ENCODE data around the gene MKLN1.
"Not testable (repeated sequence)": the region's sequence is repeated elsewhere in the genome, so short reads cannot be mapped to it uniquely, and the experiment has no call there.

MKLN1 gene

GRCh38 chr7:131327626-131328376 lies at the start of gene MKLN1:
Gene MKLN1, plus strand, starts transcription at chr7:131327876. Its CDS starts 24 bp downstream, at chr7:131327900.
- DNase-seq: peak; percentile 93

GRCh38 chr7:131279044-131279443 lies 48.6 kb upstream of the MKLN1 start:
- no peak for DNase-seq

DNA sequence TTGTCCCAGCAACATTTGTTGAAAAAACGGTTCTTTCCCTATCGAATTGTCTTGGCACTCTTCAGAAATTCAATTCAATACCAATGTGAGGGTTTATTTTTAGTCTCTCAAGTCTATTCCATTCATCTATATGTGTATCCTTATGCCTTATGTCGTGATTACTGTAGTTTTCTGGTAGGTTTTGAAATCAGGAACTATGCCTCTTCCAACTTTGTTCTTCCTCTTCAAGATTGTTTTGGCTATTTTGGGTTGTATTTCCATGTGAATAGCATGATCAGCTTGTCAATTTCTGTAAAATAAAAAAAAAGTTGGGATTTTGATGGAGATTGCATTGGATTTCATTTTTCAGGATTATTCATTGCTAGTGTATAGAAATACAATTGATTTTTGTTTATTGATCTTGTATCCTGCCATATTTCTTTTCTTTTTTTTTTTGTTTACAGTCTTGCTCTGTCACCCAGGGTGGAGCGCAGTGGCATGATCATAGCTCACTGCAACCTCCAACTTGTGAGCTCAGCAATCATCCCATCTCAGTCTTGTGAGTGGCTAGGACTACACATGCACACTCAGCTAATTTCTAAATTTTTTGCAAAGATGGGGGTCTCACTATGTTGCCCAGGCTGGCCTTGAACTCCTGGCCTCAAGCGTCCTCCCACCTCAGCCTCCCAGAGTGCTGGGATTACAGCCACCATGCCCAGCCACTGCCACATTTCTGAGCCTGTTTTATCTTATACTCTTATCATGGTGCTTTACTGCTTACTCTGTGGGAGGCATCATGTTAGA lies 46.2 kb upstream of the MKLN1 start:
- DNase-seq: no peak

DNA sequence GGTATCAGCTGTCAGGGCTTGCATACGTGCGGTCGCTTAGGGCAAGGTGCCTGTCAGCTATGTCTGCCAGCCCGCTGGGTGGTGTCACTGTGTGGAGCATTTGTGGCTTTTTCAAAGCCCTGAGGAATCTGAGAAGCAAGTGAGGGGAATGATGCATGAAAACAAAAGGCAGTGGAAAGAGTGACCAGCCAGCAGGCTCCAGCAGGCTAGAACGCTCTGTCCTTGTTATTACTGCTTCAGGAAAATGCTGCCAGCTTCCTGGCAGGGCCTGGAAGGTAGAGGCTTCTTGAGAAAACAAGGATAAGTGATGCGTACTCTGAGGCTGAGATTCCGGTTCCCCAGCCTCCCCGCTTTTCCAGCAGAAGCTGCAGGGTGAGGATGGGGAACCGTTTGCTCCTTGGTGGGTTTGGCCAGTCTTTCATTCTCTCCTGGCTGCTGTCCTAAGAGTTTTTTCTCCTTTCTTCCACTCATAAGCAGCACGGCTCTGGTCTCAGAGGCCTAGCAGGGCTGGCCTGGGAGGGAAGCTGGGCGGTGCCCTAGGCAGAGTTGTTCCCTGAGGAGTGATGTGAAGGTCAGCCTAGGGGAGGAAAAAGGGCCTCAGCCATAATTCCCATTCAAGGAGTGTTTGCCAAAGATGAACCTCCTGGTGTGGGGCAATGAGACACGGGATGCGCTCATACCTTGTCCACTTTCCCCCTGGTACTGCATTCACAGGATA lies 42.8 kb upstream of the MKLN1 start:
- DNase-seq: peak; percentile 39

- no peak for DNase-seq
These were observed 42.1 kb upstream of the MKLN1 start for GRCh38 chr7:131285556-131285955.

- DNase-seq: no peak
These were observed 39.2 kb upstream of the MKLN1 start for GRCh38 chr7:131288450-131288849.

DNA sequence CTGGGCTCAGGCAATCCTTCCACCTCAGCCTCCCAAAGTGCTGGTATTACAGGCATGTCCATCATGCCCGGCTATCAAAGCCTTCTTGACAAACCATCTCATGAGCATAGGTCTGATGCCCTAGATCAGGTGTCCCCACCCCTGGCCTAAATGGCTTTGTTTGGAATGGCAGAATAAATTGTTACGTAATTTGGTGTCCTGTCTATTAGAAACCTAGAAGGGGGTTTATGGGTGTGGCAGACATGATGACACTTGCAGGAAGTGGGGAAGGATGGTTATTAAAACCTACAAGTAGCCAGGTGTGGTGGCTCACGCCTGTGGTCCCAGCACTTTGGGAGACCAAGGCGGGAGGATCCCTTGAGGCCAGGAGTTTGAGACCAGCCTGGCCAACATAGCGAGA lies 38.6 kb upstream of the MKLN1 start:
- no peak for DNase-seq

DNA sequence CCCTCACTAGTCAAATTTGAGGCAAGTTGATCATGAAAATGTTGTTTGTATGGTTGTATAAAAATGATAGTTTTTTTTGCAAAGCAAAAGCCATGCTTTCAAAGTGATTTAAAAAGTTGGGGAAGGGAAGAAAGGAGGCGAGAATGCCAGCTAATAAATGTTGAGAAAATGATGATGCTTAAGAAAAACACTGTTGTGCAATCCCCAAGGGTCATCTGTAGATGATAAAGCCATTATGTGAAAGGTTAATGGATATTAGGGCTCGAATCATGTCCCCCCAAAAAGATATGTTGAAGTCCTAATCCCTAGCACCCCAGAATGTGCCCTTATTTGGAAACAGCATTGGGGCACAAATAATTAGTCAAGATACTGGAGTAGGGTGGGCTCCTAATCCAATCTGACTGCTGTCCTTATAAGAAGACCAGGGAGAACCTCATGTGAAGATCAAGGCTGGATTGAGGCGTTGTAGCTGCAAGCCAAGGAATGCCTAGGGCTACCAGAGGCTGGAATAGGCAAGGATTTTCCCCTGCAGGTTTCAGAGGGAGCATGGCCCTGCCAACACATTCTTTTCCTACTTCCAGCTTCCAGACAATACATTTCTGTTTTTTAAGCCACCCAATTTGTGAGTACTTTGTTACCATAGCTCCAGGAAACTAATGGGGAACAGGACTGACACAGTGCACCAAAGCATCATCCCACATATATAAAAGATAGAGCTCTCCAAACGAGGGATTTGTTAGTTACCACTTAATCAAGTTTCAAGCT lies 35.4 kb upstream of the MKLN1 start:
- DNase-seq: no peak

DNA sequence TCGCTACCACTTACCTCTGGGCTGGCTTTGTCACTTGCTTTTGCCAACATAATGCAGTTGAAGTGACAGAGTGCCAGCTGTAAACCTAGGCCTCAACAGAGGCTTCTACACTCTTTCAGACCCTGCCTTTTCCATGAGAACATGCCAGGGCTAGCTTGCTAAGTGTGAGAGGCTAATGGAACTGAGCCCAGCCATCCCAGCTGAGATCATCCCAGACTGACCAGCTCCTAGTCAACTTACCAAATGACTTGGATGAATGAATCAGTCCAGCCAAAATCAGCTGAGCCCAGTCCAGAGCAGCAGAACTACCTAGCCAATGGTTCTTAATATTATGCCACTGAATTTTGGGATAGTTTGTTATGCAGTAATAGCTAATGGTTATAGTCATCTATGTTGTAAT lies 34.7 kb upstream of the MKLN1 start:
- DNase-seq: no peak

DNA sequence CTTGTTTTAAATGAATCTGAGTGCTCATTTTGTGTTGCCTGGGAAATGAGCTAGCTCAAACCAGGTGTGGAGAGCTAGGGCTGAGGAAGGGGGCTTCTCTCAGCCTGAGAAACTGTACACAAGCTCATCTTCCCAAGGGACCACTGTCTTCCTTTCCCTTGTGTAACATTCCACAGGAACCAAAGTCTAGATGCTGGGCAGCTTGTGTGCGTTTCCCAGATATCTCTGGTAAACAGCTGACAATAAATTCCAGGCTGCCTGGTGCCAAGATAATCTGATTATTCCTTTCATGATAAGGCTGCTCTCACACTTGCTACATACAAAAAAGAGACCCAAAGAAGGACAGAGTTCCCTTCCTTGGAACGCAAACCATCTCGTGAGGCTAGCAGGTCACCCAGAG lies 33.1 kb upstream of the MKLN1 start:
- DNase-seq: no peak

DNA sequence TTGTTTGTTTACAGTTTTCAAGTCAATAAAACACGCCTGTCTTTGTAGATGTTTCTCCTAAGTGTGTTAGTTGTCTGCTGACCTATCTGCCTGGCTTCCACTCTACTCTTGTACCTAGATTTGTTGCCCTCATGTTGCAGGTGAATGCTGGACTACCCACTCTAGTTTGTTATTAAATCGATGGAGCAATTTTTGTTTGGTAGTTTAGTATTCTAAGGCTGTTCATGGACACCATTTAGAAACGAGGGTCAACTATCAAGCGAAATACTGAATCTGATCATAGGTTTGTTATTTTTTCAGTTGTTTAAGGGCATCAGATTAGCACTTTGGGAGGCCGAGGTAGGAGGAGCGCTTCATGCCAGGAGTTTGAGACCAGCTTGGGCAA lies 29.1 kb upstream of the MKLN1 start:
- no peak for DNase-seq

GRCh38 chr7:131299074-131299473 lies 28.6 kb upstream of the MKLN1 start:
- no peak for DNase-seq

DNA sequence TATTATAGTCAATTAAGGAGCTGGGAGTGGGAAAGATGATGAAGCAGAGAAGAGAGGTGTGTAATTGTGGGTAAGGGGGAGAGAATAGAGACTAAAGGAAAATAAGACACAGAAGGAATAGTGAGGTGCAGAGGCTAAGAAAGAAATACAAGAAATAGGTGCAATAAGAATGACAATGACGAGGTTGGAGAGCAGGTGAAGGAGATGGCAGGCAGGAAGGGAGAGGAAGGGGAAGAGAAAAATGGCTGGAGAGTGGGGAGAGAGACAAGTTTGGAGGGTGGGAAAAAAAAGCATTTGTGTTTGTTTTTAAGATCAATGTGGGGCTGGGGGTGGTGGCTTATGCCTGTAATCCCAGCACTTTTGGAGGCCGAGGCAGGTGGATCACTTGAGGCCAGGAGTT lies 27.6 kb upstream of the MKLN1 start:
- no peak for DNase-seq

DNA sequence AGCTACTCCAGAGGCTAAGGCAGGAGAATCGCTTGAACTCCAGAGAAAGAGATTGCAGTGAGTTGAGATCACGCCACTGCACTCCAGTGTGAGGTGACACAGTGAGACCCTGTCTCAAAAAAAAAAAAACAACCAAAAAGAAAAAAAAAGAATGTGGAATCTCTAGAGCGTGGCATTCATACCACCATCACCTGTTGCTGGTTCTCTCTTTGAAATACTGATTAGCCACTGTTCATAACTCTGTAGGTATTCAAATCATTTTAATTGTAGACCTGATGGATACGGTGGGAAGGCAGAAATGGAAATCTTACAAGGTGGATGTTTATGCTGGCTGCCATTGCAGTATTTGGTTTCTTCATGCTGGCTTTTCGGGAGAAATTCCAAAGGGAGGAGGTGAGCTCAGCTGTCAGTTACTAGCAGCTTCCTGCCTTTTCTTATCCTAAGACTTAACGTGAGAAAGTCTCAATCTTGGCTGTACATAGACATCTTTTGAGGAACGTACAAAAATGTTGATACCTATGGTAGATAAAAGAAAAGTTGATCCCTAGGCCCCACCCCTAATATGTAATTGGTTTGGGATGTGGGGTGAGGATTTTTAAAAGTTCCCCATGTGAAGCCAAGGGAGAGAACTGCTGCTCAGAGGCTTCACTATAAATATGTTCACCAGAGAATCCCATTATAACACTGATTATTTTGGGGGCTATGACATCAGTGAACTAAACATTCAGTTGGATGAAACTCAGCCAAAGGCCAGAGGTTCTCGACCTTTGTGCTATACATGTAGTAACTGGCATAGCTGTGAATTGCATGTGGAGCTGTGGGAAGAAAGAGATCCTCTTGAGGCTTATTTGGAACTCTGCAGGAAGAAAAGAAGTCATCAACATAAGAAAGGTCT lies 26.9 kb upstream of the MKLN1 start:
- DNase-seq: no peak

GRCh38 chr7:131302446-131302845 lies 25.2 kb upstream of the MKLN1 start:
- no peak for DNase-seq

- no peak for DNase-seq
These were observed 24.6 kb upstream of the MKLN1 start for GRCh38 chr7:131302876-131303707.

GRCh38 chr7:131305152-131305551 lies 22.5 kb upstream of the MKLN1 start:
- no peak for DNase-seq

- not testable (repeated sequence) for DNase-seq
These were observed 21.6 kb upstream of the MKLN1 start for GRCh38 chr7:131306041-131306440.

DNA sequence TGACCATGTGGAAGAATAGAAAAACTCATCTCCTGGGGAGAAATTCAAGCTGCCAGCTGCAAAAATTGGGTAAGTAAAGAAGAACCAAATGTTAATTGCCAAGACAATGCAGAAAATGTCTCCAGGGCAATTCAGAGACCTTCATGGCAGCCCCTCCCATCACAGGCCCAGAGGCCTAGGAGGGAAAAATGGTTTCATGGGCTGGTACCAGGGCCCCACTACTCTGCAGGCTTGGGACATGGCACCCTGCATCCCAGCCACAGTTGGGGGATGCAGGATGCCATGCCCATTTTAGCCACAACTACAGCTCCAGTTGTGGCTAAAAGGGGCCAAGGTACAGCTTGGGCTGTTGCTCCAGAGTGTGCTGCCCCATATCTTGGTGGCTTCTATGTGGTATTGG lies 20.9 kb upstream of the MKLN1 start:
- no peak for DNase-seq

DNA sequence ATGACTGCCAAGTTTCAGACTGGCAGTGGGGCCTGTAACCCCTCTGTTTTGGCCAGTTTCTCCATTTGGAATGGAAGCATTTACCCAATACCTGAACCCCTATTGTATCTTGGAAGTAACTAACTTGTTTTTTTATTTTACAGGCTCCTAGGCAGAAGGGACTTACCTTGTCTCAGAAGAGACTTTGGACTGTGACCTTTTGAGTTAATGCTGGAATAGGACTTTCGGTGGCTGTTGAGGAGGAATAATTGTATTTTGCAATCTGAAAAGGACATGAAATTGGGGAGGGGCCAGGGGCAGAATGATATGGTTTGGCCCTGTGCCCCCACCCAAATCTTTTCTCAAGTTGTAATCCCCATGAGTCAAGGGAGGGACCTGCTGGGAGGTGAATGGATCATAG lies 20.0 kb upstream of the MKLN1 start:
- DNase-seq: no peak

GRCh38 chr7:131312838-131313237 lies 14.8 kb upstream of the MKLN1 start:
- no peak for DNase-seq

All from left hindlimb (tissue), 1 donor.